NT2/D1 (cell line): ENCODE results near the gene DLX3.
A peak's percentile ranks its signal among the peaks of the same experiment; 100 is the strongest.

ENCODE experiments used
- DNase-seq: peaks from one replicate; pipeline ENCODE4 v3.0.0-alpha.2; 2011; ENCODE audit warnings: low read depth, low spot score
- H3K27me3 ChIP-seq: 2 replicates; pipeline ENCODE4 v1.6.0; 2011; ENCODE audit warnings: mild to moderate bottlenecking; ENCODE audit not compliant: insufficient read length, insufficient read depth
- H3K36me3 ChIP-seq: 2 replicates; pipeline ENCODE4 v1.6.1; 2011; ENCODE audit warnings: mild to moderate bottlenecking, low read length, mixed read lengths; ENCODE audit not compliant: insufficient read depth, insufficient read length
- H3K4me1 ChIP-seq: 2 replicates; pipeline ENCODE4 v1.5.1; 2011; ENCODE audit not compliant: insufficient read depth, insufficient read length
- H3K4me3 ChIP-seq: 2 replicates; pipeline ENCODE4 v1.5.1; 2011; ENCODE audit warnings: low read depth; ENCODE audit not compliant: insufficient read length
- H3K9ac ChIP-seq: 2 replicates; pipeline ENCODE4 v1.6.0; 2011; ENCODE audit warnings: low read depth; ENCODE audit not compliant: insufficient read length
- H3K9me3 ChIP-seq: 2 replicates; pipeline ENCODE4 v1.5.1; 2011; ENCODE audit warnings: mild to moderate bottlenecking, low read length; ENCODE audit not compliant: insufficient read depth
- SUZ12 ChIP-seq: IDR thresholded peaks from 2 replicates; pipeline ENCODE4 v1.6.1; 2011; ENCODE audit not compliant: insufficient read length, insufficient read depth; ENCODE audit errors: extremely low read depth
- YY1 ChIP-seq: IDR thresholded peaks from 2 replicates; pipeline ENCODE4 v1.6.1; 2011; ENCODE audit not compliant: insufficient read length, insufficient read depth
- ZNF274 ChIP-seq: IDR thresholded peaks from 2 replicates; pipeline ENCODE4 v1.6.1; 2011; ENCODE audit warnings: mild to moderate bottlenecking, low read depth, low read length

DLX3 gene

GRCh38 chr17:49984776-49985175 is 10.2 kb downstream of the DLX3 start:
- TF ChIP-seq SUZ12 (no peak), YY1 (no peak), ZNF274 (no peak)
- Histone ChIP-seq H3K9ac (no peak overlapping the region), H3K9me3 (no peaks in the 10 kb centered on the region), H3K4me1 (peaks cover 31% of the 10 kb centered on the region), H3K36me3 (no peaks in the 10 kb centered on the region), H3K27me3 (peaks cover 50% of the 10 kb centered on the region), H3K4me3 (no peak overlapping the region)
- DNase-seq, result no peak

- no peak for DNase-seq
- TF ChIP-seq YY1 (no peak), ZNF274 (no peak), SUZ12 (no peak)
- Histone ChIP-seq H3K4me1 (peaks cover 27% of the 10 kb centered on the region), H3K4me3 (no peak overlapping the region), H3K9me3 (no peaks in the 10 kb centered on the region), H3K27me3 (peaks cover 50% of the 10 kb centered on the region), H3K9ac (no peak overlapping the region), H3K36me3 (no peaks in the 10 kb centered on the region)
Measured at GRCh38 chr17:49984283-49984682, 10.7 kb downstream of the DLX3 start.

GRCh38 chr17:49980703-49981197 is 14.3 kb downstream of the DLX3 start:
- DNase-seq, result peak; percentile 65
- H3K9ac ChIP-seq, result peak overlapping the region; percentile 33
- H3K27me3 ChIP-seq, result peaks cover 37% of the 10 kb centered on the region
- peaks cover 31% of the 10 kb centered on the region for H3K4me1 ChIP-seq
- no peaks in the 10 kb centered on the region for H3K9me3 ChIP-seq
- H3K36me3 ChIP-seq, result no peaks in the 10 kb centered on the region
- TF ChIP-seq YY1 (no peak), SUZ12 (no peak), ZNF274 (no peak)
- H3K4me3 ChIP-seq, result no peak overlapping the region

GRCh38 chr17:49979748-49980479 is 15.1 kb downstream of the DLX3 start:
- Histone ChIP-seq H3K27me3 (peaks cover 44% of the 10 kb centered on the region), H3K9ac (peak overlapping the region; percentile 33), H3K36me3 (no peaks in the 10 kb centered on the region), H3K4me1 (peaks cover 35% of the 10 kb centered on the region), H3K9me3 (no peaks in the 10 kb centered on the region), H3K4me3 (no peak overlapping the region)
- no peak for DNase-seq
- TF ChIP-seq ZNF274 (no peak), SUZ12 (no peak), YY1 (no peak)

GRCh38 chr17:49978501-49978900 is 16.5 kb downstream of the DLX3 start:
- Histone ChIP-seq H3K4me3 (no peak overlapping the region), H3K36me3 (no peaks in the 10 kb centered on the region), H3K9ac (no peak overlapping the region), H3K4me1 (peaks cover 31% of the 10 kb centered on the region), H3K9me3 (no peaks in the 10 kb centered on the region), H3K27me3 (peaks cover 58% of the 10 kb centered on the region)
- TF ChIP-seq ZNF274 (no peak), YY1 (no peak), SUZ12 (no peak)
- no peak for DNase-seq

GRCh38 chr17:49977463-49978389 is 17.3 kb downstream of the DLX3 start:
- no peak for DNase-seq
- Histone ChIP-seq H3K36me3 (no peaks in the 10 kb centered on the region), H3K4me3 (no peak overlapping the region), H3K4me1 (peaks cover 37% of the 10 kb centered on the region), H3K9ac (no peak overlapping the region), H3K27me3 (peaks cover 66% of the 10 kb centered on the region), H3K9me3 (no peaks in the 10 kb centered on the region)
- no peak for TF ChIP-seq ZNF274

GRCh38 chr17:49976828-49977202 is 18.2 kb downstream of the DLX3 start:
- no peaks in the 10 kb centered on the region for H3K36me3 ChIP-seq
- H3K4me1 ChIP-seq, result peaks cover 44% of the 10 kb centered on the region
- peaks cover 70% of the 10 kb centered on the region for H3K27me3 ChIP-seq
- no peak for DNase-seq
- no peak overlapping the region for H3K4me3 ChIP-seq
- H3K9me3 ChIP-seq, result no peaks in the 10 kb centered on the region
- TF ChIP-seq ZNF274, result no peak
- no peak for TF ChIP-seq YY1
- no peak for TF ChIP-seq SUZ12
- H3K9ac ChIP-seq, result no peak overlapping the region
